Measurements from ENCODE around the gene THOC6. TPM values are rescaled to one million over a fixed set of nuclear protein-coding genes. Genes with fewer than 3 reads are reported as not detected.

The THOC6 gene
- total RNA-seq, 1 experiment from 2014 or later = 68.2 TPM

- Histone ChIP-seq H3K79me2 (ENCODE audit: insufficient read depth, low read length) (peaks cover 4% of the 10 kb centered on the region; the same call in 1 of the 2 replicates), H3K27ac (ENCODE audit: insufficient read length, low read depth, low read length) (peak overlapping the region; percentile 13), H4K91ac (ENCODE audit: insufficient read length, low read depth, low read length) (no peak overlapping the region), H3K4me2 (ENCODE audit: insufficient read depth, insufficient read length, low read length) (peak overlapping the region; percentile 51), H3T11ph (ENCODE audit: low read length) (no peak overlapping the region), H3K4me1 (ENCODE audit: insufficient read depth, low read length) (peaks cover 2% of the 10 kb centered on the region; the same call in 1 of the 2 replicates), H2BK5ac (ENCODE audit: insufficient read length, low read length) (no peak overlapping the region), H4K5ac (ENCODE audit: insufficient read length, low read depth, low read length) (no peak overlapping the region), H3K4ac (ENCODE audit: low read depth, low read length) (no peak overlapping the region), H3K23ac (ENCODE audit: insufficient read length, low read depth, low read length) (no peak overlapping the region), H2BK12ac (ENCODE audit: insufficient read length, low read depth, low read length) (peak overlapping the region; percentile 29), H2AFZ (ENCODE audit: low read length) (no peak overlapping the region), H3K14ac (ENCODE audit: insufficient read depth, low read length) (peak overlapping the region; percentile 33; the same call in 1 of the 2 replicates), H2BK20ac (ENCODE audit: low read depth, low read length, poor library complexity, severe bottlenecking) (no peak overlapping the region), H3K9me3 (ENCODE audit: control insufficient read depth, low read depth, low read length) (no peaks in the 10 kb centered on the region), H3K56ac (ENCODE audit: insufficient read length, low read depth, low read length) (no peak overlapping the region), H2BK15ac (ENCODE audit: low read depth, low read length) (no peak overlapping the region), H3K18ac (ENCODE audit: insufficient read length, low read depth, low read length) (peak overlapping the region; percentile 16), H3K23me2 (ENCODE audit: insufficient read length, low read depth, low read length, poor library complexity, severe bottlenecking) (peaks cover 33% of the 10 kb centered on the region), H2AK5ac (ENCODE audit: insufficient read length, low read length) (no peak overlapping the region), H2BK120ac (ENCODE audit: low read depth, low read length, poor library complexity, severe bottlenecking) (no peak overlapping the region), H4K20me1 (ENCODE audit: control insufficient read depth, insufficient read depth, insufficient read length) (no peaks in the 10 kb centered on the region), H3K79me1 (ENCODE audit: insufficient read depth, low read depth, low read length, poor library complexity, severe bottlenecking) (no peaks in the 10 kb centered on the region), H4K8ac (replicated peaks; ENCODE audit: insufficient read length, low read depth, low read length) (no peak overlapping the region), H3K9ac (ENCODE audit: extremely low read depth, insufficient read length, low read length) (peak overlapping the region; percentile 61), H3K27me3 (ENCODE audit: insufficient read depth, low read length) (no peaks in the 10 kb centered on the region)
- Mint-ChIP-seq H3K36me3 (ENCODE audit: insufficient read depth in 1 of 3, low read depth in 3 of 3) (peaks cover 15 to 40% (median 28%) of the 10 kb centered on the region in 3 experiments), H3K9me3 (no peaks in the 10 kb centered on the region; a peak in 2 of 5 replicates), H3K4me1 (peaks cover 24 to 53% of the 10 kb centered on the region in 2 experiments), H3K4me3 (peak overlapping the region; percentile 93 to 96), H3K27me3 (ENCODE audit: low read depth) (peaks cover 7% of the 10 kb centered on the region), H3K27ac (peak overlapping the region; percentile 98 to 100 (median 99))
- DNase-seq = peak; percentile 80
- TF ChIP-seq CTCF (conservative IDR thresholded peaks at IDR 0.05) = peak; percentile 67
- WGBS (ENCODE audit: extremely low coverage, insufficient read length, low lambda C conversion rate) = no CpG with 5 or more reads among the region's 25 CpGs
These were observed 2.2 kb upstream of the THOC6 start for GRCh38 chr16:3021449-3022207.

All from H9 (cell line).